Esophagus squamous epithelium (tissue), 4 donors: ENCODE results near the gene MAP7D1.

Experiments
- CTCF ChIP-seq, 6 experiments: fragments of 450-650 bp in 4 of 6; fragments of 200-600 bp in 2 of 6; sonication (generic) in 2 of 6; IDR thresholded peaks; one replicate each; pipeline ENCODE4 v1.5.1; 2016 to 2019; ENCODE audit warnings: antibody characterized with exemption in 6 of 6, mild to moderate bottlenecking in 4 of 6, moderate library complexity in 4 of 6
- POLR2A ChIP-seq, 4 donors: fragments of 450-650 bp; IDR thresholded peaks; one replicate each; pipeline ENCODE4 v1.6.1; 2017; ENCODE audit warnings: antibody characterized with exemption in 4 of 4, mild to moderate bottlenecking in 4 of 4, moderate library complexity in 3 of 4

- TF ChIP-seq POLR2A (IDR thresholded peaks at IDR 0.05), result peak in 1 of 4 donors; percentile 20
- TF ChIP-seq CTCF (IDR thresholded peaks at IDR 0.05), result peak in 3 of 6 experiments; percentile 4 to 24 (median 15)
These were observed 5.1 kb downstream of the MAP7D1 start for GRCh38 chr1:36160949-36161485.
